ENCODE results near the gene SHROOM1.
"Not testable (repeated sequence)": the region's sequence is repeated elsewhere in the genome, so short reads cannot be mapped to it uniquely, and the experiment has no call there.

SHROOM1 gene

DNA sequence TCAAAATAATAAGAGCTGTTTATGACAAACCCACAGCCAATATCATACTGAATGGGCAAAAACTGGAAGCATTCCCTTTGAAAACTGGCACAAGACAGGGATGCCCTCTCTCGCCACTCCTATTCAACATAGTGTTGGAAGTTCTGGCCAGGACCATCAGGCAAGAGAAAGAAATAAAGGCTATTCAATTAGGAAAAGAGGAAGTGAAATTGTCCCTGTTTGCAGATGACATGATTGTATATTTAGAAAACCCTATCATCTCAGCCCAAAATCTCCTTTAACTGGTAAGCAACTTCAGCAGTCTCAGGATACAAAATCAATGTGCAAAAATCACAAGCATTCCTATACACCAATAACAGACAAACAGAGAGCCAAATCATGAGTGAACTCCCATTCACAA lies 26.2 kb downstream of the SHROOM1 start:
- DNase-seq: not testable (repeated sequence)

DNA sequence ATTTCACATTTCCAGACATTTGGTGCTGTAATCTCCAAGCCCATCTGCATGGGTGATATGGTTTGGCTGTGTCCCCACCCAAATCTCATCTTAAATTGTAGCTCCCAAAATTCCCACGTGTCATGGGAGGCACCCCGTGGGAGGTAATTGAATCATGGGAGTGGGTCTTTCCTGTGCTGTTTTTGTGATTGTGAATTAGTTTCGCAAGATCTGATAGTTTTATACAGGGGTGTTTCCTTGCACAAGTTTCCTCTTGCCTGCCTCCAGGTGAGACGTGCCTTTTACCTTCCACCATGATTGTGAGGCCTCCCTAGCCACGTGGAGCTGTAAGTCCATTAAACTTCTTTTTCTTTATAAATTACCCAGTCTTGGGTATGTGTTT lies 27.8 kb downstream of the SHROOM1 start:
- DNase-seq: not testable (repeated sequence)

DNA sequence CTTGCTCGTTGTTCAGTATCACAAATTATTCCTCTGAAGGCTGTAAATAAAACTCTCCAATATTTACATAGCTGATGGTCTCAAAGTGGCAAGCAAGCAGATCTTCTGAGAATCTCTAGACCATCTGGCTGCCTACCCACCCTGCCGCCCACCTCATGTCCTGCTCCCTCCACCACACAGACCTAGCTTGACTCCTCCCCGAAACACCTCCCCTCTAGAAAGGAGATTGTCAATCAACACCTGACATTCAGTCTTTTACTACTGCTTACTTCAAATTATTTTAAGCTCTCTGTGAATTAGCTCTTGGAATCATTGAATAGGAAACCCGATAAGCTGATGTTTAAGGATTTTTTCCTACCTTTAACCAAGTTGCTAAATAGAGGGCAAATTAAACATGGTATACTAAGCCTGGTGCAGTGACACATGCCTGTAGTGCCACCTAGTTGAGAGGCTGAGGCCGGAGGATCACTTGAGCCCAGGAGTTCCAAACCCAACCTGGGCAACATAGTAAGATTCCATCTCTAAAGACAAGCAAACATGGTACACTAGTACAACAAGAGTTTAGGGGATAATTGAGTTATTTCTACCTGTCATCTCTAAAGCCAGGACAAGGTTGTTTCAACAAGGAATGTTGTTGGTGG lies 28.3 kb downstream of the SHROOM1 start:
- no peak for DNase-seq

DNA sequence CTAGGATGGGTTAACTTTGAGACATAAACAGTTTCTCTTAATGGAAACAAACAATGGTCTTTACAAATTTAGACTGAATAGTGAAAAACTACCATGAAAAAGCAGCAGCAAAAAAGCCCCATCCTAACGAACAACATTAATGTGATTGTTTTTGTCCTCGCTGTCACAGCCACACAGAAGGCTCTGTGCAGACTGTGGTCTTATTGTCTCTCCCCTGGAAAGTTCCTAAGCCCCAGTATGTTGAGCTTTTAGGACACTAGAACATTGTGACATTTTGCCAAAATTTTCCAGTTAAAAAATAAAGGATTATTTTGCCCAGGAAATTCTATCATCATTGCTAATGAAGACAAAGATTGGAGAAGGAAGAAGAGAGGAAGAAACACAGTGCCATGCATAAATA lies 29.9 kb downstream of the SHROOM1 start:
- no peak for DNase-seq

DNA sequence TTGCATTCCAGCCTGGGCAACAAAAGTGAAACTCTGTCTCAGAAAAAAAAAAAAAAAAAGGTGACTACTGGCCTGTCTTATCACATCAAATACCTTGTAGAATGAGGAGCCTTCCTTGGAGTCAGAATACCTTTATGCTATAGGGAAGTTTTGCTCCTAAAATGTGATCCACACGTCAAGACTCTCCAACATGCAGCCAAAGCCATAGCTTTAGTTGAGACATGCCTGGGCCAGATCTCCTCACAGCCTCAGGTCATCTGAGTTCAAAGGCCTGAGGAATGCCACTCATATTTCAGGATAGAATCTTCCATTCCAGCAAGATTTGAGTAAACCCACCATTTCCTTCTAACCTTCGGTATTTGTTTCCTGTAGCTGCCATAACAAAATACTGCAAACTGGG lies 31.1 kb downstream of the SHROOM1 start:
- no peak for DNase-seq

DNA sequence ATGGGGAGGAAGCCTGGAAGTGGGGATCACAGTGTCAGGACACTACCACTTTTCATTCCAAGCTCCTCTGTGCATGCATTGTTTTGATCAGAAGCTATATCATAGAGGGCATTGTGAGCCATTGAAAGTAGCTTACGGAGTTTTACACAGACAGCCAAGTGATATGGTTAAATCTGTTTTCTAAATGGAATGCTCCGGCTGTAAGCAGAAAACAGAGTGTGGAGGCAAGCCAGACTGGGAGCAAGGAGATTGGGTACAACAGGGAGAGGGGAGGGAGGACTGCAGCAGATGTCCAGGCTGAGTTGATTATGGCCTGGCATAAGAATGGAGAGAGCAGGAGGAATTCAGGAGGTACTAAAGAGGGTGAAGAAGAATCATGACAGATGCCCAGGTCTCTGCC lies 32.8 kb downstream of the SHROOM1 start:
- no peak for DNase-seq

DNA sequence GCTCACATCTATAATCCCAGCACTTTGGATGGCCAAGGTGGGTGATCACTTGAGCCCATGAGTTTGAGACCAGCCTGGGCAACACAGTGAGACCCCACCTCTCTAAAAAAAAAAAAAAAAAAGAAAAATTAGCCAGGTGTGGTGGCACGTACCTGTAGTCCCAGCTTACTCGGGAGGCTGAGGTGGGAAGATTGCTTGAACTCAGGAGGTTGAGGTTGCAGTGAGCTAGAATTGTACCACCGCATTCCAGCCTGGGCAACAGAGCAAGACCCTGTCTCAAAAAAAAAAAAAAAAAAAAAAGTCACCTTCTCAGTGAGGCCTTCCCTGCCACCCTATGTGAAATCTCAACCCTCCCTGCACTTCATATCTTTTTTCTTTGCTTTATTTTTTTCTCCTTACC lies 39.4 kb downstream of the SHROOM1 start:
- no peak for DNase-seq

DNA sequence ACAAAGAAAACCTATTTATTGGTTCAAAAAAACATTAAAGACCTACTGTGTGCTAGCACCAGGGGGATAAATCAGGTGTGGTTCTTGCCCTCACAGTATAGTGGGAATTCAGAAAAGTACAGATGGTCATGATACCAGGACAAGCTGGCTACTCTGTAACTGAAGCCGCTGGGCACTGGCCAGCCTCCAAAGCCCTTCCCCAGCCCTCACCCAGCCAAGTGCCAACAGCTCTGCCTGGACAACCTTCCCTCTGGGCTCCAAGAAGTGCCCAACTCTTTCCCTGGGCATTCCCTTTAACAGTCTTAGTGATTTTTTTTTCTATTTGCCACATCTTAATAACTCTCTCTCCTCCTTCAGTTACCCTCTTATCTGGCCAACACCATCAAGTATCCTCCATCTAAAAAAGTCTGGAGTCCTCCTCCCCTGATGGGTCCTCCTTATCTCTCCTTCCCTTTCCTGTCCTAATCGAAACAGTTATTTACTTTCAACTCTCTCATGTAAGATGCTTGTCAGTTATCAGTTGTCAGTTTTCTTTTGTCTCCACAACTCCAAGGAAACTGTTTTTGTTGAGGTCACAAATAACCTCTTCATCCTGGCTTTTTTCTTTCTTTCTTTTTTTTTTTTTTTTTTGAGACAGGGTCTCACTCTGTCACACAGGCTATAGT lies 40.1 kb downstream of the SHROOM1 start:
- DNase-seq: no peak

DNA sequence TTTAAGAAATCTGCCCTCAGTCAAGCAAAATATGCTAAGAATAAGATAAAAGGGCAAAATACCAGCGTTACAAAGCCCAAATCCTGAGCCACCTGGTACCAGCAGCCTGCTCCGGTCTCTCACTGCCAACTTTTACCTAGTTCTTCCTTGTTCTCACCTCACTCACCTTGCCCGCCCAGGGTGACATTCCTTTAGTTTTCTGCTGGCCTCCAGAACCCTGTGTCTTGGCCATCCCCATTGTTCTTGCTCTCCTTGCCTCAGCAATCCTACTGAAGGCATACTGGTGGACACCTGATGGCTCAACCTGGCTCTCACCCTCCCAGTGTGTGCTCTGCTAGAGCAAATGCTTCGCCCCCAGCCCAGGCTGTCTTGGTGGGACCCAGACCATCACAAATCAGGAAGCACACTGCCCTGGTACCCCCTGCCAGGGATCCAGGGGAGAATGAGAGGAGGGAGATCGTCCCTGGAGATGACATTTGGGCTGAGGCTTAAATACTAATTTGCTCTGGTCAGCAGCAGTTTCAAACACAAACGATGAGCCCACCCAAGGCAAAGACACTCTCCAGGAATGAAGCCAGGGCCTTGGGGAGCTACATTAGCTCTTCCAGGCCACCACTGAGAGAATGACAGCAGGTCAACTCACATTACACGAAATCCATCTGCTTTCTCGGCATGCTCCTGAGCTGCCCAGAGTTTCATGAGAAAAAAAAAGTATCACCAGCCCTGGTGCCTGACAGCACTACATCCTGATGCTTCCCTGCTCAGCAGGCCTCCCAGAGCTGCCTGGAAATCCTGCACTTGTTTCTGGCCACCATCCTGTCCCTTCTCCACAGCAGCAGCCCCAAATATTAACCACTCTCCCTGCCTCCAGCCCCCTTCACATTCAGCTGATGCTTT lies 41.2 kb downstream of the SHROOM1 start:
- DNase-seq: no peak

DNA sequence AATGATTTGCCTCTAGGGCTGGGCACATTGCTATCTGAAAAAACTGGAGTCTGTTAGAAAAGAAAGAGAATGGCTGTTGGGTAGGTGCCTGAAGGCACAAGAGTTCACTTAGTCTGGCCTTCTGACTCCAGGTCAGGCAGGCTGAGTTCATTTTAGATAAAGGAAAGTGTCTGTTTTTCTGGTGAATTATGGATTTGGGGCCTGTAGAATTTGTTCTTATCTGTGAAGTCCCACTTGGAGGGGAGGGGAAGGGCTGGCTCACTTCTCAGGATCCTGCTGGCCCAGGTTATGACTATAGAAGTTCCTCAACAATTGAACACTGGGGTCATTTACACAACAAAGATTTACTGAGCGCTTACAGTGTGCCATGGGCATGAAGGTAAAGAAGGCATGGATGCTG lies 41.9 kb downstream of the SHROOM1 start:
- DNase-seq: no peak

DNA sequence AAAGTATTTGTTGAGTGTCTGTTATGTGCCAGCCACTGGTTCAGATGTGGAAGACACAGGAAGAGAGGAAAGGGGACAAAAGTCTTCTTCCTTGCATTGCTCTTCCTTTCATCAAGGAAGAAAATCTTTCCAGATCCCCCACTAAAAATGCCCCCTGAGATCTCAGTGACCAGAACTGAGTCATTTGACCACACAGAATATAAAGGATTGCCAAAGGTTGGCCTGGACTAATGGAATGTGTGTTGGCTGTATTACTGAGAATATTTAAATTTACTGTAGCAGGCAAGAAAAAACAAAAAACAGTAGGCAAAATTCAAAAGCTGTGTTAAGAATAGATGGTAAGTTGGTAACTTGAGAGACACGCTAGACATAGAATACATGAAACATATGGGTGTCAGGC lies 43.4 kb downstream of the SHROOM1 start:
- DNase-seq: no peak

DNA sequence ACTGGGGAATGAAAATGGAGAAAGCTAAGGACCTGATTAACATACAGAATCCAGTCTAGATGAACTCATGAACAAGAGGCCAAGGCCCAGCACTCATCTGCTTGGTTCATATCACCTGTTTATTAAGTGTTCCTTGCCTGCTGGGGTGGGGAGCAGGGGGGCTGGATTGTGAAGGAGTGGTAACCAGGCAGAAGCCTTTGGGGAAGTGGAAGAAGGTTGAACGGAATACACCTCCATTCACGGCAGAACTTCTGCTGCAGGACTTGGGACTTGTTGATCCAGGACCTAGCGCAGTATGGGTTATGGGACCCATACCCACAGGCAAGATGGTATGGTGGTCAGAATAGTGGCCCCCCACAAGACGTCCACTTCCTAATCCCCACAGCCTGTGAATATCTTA lies 44.6 kb downstream of the SHROOM1 start:
- no peak for DNase-seq

DNA sequence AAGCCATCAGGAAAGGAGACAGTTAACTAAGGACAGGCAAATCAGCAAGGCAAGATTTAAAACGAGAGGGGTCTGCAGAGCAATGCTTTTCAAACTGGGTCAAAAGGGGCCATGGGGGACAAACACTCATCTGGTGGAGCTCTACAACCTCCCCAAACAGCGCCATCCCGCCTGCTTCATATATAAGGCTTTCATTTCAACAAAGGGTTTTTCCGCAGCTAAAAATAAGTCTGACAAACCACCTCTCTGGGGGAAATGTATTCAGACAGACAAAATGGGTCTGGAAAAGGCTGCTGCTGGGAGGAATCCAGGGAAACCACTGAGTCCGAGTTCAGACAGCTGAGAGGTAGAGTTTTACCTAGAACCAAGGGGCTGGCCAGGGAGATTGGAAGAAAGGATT lies 45.1 kb downstream of the SHROOM1 start:
- no peak for DNase-seq

DNA sequence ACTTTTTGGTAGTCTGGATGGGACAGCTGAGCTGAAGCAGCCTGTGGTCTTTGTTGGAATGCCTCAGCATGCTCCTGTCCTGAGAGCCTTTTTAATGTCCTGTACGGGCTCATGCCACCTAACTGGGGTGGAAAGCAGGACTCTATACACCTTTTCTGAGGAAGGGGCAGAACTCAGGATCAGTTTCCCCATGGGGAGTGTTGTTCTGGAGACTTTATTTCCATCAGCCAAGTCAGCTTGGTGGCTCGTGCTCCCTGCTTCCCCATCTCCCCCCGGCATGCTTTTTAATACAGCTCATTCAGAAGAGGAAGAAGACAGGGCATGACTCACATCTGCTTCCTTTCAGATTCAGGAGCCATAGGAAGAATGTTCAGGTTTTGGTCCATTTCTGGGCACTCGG lies 48.3 kb downstream of the SHROOM1 start:
- no peak for DNase-seq

DNA sequence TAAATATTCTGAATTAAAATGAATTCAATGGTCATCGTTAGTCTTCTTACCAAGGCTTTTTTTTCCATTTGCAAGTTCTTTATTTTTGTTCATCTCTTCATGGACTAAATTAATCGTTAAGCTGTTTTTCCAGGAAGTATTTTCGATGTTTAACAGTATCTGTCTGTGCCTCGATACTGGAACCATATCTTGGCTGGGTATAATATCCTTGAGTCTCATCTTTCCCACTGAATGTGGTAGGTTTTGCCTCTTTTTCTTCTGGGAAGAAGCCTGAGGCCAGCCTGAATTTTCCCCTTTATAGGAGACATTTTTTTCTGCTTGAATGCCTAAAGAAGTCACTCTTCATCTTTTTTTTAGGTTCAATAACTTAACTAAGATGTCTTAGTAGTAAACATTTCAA lies 49.4 kb downstream of the SHROOM1 start:
- no peak for DNase-seq

DNA sequence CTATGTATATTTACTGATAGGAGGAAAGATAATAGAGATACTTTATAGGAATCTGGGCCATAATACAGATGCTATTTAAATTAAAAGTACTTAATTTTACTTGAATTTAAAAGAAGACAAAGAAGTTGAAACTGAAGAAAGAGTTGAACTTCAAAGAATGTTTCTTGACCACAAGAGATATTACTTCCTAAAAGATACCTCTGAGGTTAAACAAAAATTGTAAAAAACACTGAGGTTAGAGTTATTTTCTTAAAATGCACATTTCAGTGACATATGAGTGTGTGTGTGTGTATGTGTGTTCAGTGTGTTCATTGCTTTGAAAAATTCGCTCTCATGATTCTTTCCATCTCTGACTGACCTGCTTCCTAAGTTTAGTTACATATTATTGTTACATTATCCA lies 49.9 kb downstream of the SHROOM1 start:
- DNase-seq: no peak

DNA sequence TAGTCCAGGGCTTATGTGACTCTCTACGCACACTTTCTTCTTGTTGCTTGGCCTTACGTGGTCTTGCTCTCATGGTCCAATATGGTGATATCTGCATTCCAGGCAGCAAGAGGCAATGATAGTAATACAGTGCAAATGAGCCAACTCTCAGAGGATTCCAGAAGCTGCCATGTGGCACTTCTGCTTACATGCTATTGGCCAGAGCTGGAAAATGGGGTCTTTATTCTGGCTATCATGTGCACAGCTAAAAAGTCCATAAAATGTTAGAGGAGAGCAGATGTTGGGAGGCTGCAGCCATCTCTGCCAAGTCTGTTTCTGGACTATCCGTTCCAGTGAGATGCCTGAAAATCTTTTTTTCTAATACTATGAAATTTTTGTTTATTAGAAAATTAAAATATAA lies 50.5 kb downstream of the SHROOM1 start:
- no peak for DNase-seq

DNA sequence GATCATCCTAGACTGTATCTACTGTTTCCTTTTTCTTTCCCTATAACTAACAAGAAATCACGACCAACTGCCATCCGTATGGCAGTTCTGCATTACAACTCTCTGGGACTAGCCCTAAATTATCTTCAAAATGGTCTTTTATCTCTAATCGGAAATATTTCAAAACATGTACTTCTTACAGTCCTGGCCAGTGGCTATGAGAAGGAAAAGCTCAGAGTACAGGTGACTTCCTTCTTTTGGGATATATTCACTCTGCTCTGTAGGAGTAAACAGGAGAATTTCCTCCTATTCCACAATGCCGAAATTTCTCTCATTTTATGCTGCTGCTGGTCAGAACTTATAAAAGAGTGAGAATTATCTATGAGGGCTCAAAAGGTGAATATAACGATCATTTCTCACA lies 51.6 kb downstream of the SHROOM1 start:
- DNase-seq: no peak

DNA sequence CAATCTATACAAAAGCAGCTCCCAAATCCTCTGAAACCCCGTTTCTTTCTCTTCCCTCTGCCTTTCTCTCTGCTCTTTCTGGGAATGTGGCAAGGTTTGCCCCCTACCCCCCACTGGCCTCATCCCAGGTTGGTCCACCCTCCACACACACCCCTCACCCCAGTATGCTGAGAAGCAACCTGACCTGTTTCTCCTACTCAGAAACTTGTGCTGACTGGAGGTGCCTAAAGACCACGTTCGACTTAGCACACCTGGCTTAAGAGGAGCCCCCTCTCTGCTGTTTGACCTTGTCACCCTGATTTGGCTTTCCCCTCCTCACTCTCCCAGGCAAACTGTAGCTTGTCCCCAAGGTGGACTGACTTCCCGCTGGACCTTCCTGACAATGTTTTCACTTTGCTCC lies 52.3 kb downstream of the SHROOM1 start:
- no peak for DNase-seq

DNA sequence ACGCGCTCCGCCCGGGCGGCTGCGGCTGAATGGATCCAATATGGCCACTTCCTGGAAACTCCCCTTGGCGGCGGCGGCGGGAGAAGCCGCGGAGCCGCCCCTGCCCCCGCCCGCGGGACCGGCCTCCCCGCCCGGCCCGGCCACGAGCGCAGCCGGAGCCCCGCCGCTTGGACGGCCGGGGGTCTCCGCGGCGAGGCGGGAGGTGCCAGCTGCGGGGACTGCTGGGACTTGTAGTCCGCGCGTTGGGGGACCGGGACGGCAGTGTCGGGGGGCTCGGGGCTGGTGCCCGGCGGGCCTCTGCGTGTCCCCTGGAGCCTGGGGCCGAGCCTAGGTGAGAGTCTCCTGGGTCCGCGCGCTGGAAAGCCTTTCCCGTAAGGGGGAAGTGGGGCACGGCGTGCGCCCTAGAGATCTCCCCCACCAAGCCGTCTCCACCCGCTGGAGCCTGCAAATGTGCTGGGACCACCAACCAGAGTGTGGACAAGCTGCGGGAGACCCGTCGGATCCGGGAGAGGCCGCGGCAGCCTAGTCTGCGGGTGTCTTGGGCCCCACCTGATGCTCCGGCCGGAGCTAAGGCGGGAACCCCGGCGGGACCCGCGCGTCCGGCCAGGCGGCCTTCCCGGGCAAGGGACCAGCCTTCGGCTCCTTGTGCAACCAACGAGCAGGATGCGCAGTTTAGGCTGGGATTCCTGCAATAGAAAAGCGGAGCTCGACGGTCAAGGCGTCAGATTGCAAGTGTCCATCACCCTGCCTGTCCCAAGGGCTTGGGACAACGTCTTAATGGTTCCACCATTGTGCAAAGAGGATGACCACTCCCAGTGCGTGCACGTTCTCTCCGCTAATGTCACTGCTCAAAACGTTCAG lies 53.0 kb downstream of the SHROOM1 start, which contains the start of gene SEPTIN8:
SEPTIN8 (minus strand) TSS at position 31 of the 861 bp plus-strand sequence. CDS start 102 bp downstream, outside the sequence.
- DNase-seq: peak; percentile 38

DNA sequence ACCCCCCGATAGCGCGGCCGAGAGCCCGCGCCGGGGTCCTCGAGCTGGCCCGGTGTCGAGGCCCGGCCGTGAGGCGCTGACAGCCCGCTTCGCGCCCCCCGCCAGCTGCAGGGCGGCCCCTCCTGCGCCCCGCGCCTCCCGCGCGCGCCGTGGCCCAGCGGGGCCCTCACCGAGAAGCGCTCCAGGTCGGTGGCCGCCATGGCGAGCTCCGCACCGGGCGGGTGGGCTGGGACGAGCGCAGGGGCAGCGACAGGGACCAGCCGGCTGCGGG lies 53.6 kb downstream of the SHROOM1 start:
- no peak for DNase-seq

DNA sequence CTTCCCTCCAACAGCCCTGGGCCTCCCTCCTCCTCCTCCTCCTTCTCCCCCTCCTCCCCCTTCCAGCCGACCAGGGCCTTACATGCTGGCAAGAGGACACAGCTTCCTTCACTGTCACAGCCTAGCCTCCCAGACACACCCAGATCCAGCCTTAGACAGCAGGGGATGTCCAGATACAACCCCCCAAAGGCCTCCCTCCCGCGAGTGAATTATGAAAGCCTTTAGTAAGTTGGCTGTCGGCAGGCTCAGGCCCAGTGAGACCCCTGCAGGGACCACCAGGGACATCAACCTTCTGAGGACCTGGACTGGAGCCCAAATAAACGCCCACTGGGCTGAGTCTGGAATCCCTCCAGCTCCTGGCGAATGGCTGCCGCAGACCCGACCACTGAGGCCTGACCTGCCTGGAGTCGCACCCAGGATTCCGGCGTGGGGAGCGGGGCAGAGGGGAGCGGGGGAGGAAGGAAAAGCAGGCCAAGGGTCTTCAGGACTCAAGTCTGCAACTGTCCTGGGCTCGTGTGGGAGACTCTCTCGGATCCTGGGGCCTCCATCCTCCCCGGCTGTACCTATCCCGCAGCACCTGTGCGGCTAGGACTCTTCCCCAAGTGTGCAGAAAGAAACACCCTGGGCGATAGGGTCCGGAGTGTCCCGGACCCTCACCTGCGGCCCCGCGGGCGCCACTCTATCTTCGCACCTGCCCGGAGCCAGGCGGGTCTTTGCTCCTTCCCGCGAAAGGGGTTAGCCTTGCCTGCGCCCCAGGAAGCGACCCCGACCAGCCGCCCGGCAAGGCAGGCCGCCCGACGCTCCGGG lies 54.1 kb downstream of the SHROOM1 start:
- DNase-seq: no peak
